Measurements from ENCODE around the gene NEDD4L. TPM values are rescaled to one million over a fixed set of nuclear protein-coding genes. Genes with fewer than 3 reads are reported as not detected.

The NEDD4L gene
- total RNA-seq, 4 donors from 2014 or later: 32.5 to 65.6 (median 43.4) TPM

DNA sequence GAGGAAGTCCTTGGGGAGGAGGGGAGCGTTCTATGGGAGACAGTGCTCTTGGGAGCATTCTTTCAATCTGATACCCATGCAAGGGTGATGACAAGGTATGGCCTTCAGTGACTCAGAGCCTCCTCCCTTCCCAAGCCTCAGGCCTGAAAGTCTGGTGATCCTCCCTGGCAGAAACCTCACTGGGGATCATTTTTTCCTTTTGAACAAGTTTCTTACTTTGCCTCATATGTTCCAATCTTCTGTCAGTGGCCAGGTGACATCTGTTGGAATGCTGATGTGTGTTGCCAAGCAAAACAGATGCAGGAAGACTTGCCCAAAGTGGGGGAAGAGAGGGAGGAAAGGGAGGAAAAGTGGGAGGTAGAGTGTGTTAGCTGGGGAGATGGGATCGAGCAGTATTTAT lies 224.8 kb downstream of the NEDD4L start:
- TF ChIP-seq, protein P1, sequence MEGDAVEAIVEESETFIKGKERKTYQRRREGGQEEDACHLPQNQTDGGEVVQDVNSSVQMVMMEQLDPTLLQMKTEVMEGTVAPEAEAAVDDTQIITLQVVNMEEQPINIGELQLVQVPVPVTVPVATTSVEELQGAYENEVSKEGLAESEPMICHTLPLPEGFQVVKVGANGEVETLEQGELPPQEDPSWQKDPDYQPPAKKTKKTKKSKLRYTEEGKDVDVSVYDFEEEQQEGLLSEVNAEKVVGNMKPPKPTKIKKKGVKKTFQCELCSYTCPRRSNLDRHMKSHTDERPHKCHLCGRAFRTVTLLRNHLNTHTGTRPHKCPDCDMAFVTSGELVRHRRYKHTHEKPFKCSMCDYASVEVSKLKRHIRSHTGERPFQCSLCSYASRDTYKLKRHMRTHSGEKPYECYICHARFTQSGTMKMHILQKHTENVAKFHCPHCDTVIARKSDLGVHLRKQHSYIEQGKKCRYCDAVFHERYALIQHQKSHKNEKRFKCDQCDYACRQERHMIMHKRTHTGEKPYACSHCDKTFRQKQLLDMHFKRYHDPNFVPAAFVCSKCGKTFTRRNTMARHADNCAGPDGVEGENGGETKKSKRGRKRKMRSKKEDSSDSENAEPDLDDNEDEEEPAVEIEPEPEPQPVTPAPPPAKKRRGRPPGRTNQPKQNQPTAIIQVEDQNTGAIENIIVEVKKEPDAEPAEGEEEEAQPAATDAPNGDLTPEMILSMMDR (IDR thresholded peaks at IDR 0.05; ENCODE audit: low read depth): no peak

- TF ChIP-seq, protein P1 (IDR thresholded peaks at IDR 0.05; ENCODE audit: low read depth): no peak
These were observed 225.9 kb downstream of the NEDD4L start for GRCh38 chr18:58269931-58270330.

DNA sequence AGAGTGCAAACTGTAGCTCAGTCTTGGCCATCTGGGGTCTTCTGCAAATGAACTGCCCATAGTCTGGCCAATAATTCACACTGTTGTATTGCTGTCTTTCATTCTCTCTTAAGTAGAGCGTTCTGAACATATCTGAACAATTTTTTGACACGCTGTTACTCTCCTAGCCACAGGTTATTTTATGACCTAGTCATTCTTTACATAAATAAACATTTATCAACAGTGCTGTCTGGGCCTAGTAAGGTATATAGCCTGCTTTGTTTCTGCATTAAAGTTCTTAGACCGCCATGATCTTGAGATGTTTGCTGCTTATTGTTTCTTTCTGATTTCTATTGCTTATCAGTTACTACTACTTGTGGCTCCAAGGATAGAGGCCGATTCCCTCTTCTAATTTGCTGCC lies 226.4 kb downstream of the NEDD4L start:
- TF ChIP-seq, protein P1 (IDR thresholded peaks at IDR 0.05; ENCODE audit: low read depth): no peak

DNA sequence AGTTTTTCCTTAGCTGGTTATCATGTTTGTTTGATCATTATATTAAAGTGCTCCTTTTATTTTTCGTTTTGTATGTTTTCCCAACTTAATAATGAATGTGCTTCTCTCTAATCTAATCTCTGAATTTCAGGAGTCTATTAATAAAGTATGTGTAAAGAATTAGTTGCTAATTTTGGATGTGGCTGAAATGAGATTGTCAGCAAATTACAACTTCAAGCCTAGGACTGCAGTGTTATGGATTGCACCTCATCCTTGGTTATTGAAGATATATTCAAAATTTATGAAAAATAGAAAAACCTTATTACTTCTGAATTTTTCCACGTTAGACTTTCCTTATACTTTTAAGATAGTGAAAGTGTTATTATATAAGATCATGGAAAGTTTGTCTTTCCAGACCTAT lies 227.7 kb downstream of the NEDD4L start:
- TF ChIP-seq, protein P1 (IDR thresholded peaks at IDR 0.05; ENCODE audit: low read depth): no peak

DNA sequence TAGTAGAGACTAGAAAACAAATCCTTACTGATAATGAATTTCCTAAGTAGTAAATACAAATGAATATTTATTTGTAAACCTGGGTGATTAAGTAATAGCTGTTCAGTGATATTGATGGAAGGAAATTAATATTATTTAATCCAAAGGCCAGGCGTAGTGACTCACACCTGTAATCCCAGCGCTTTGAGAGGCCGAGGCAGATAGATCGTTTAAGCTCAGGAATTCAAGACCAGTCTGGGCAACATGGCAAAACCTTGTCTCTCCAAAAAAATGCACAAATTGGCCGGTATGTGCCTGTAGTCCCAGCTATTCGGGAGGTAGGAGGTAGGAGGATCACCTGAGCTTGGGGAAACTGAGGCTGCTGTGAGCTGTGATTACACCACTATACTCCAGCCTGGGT lies 228.2 kb downstream of the NEDD4L start:
- TF ChIP-seq, protein P1 (IDR thresholded peaks at IDR 0.05; ENCODE audit: low read depth): no peak

GRCh38 chr18:58272779-58273435 lies 228.9 kb downstream of the NEDD4L start:
- TF ChIP-seq, protein P1 (IDR thresholded peaks at IDR 0.05; ENCODE audit: low read depth): no peak

- TF ChIP-seq, protein P1 (IDR thresholded peaks at IDR 0.05; ENCODE audit: low read depth): no peak
These were observed 231.2 kb downstream of the NEDD4L start for GRCh38 chr18:58275176-58275575.
